WERI-Rb-1 (cell line): ENCODE results near the gene ITGB3.
A peak's percentile ranks its signal among the peaks of the same experiment; 100 is the strongest.

Experiments
- DNase-seq: peaks from one replicate; pipeline ENCODE4 v3.0.0-alpha.2; 2020
- H3K27ac ChIP-seq: fragments of 250-450 bp; sonication (Bioruptor Pico); 2 replicates; pipeline ENCODE4 v1.5.1; 2020; ENCODE audit warnings: mild to moderate bottlenecking, moderate library complexity
- H3K27me3 ChIP-seq: fragments of 250-450 bp; sonication (Bioruptor Pico); 2 replicates; pipeline ENCODE4 v1.5.1; 2021; ENCODE audit warnings: mild to moderate bottlenecking, low read depth, moderate library complexity; ENCODE audit not compliant: insufficient read depth, severe bottlenecking
- H3K36me3 ChIP-seq: fragments of 250-450 bp; sonication (Bioruptor Pico); 2 replicates; pipeline ENCODE4 v1.5.1; 2020; ENCODE audit warnings: mild to moderate bottlenecking, moderate library complexity
- H3K4me3 ChIP-seq: 2 replicates; pipeline ENCODE4 v1.5.1; 2011; ENCODE audit warnings: low read depth, mild to moderate bottlenecking, control low read depth, low read length
- H3K9me3 ChIP-seq: fragments of 250-450 bp; sonication (Bioruptor Pico); 2 replicates; pipeline ENCODE4 v1.5.1; 2021; ENCODE audit warnings: mild to moderate bottlenecking, moderate library complexity; ENCODE audit not compliant: severe bottlenecking
- CTCF ChIP-seq: IDR thresholded peaks from 2 replicates; pipeline ENCODE4 v1.5.1; 2011; ENCODE audit warnings: low read depth, mild to moderate bottlenecking, control low read depth, inconsistent platforms, low read length

The ITGB3 gene

GRCh38 chr17:47207143-47208067 lies 46.2 kb upstream of the ITGB3 start:
- Histone ChIP-seq H3K9me3 (no peaks in the 10 kb centered on the region), H3K27ac (no peak overlapping the region), H3K36me3 (no peaks in the 10 kb centered on the region), H3K27me3 (no peaks in the 10 kb centered on the region), H3K4me3 (no peak overlapping the region)
- TF ChIP-seq CTCF = no peak
- no peak for DNase-seq

GRCh38 chr17:47208744-47209488 lies 44.7 kb upstream of the ITGB3 start, which contains the start of gene MYL4:
Gene MYL4, plus strand, starts transcription at chr17:47209348. Its CDS starts 75 bp downstream, at chr17:47209423.
- peak within 1 kb of the TSS; percentile 1 for H3K4me3 ChIP-seq
- no peaks in the 10 kb centered on the region for H3K36me3 ChIP-seq
- H3K27ac ChIP-seq = peak within 1 kb of the TSS; percentile 72
- H3K9me3 ChIP-seq = no peaks in the 10 kb centered on the region
- TF ChIP-seq CTCF = no peak
- peak; percentile 87 for DNase-seq
- no peaks in the 10 kb centered on the region for H3K27me3 ChIP-seq

GRCh38 chr17:47209499-47209898 lies 44.1 kb upstream of the ITGB3 start:
- TF ChIP-seq CTCF = no peak
- Histone ChIP-seq H3K27me3 (no peaks in the 10 kb centered on the region), H3K27ac (peak overlapping the region; percentile 72), H3K36me3 (no peaks in the 10 kb centered on the region), H3K9me3 (no peaks in the 10 kb centered on the region), H3K4me3 (peak overlapping the region; percentile 1; the same call in 1 of the 2 replicates)
- no peak for DNase-seq

- Histone ChIP-seq H3K9me3 (no peaks in the 10 kb centered on the region), H3K27ac (no peak overlapping the region), H3K4me3 (no peak overlapping the region), H3K36me3 (no peaks in the 10 kb centered on the region), H3K27me3 (no peaks in the 10 kb centered on the region)
- no peak for DNase-seq
- no peak for TF ChIP-seq CTCF
These were observed 43.5 kb upstream of the ITGB3 start for GRCh38 chr17:47210105-47210504.

- no peaks in the 10 kb centered on the region for H3K9me3 ChIP-seq
- H3K27ac ChIP-seq = no peak overlapping the region
- no peak for TF ChIP-seq CTCF
- no peaks in the 10 kb centered on the region for H3K36me3 ChIP-seq
- H3K4me3 ChIP-seq = no peak overlapping the region
- no peak for DNase-seq
- H3K27me3 ChIP-seq = no peaks in the 10 kb centered on the region
These were observed 42.8 kb upstream of the ITGB3 start for GRCh38 chr17:47210779-47211178.
